Stomach (tissue), 4 donors: ENCODE data around the gene SIRT4.

ENCODE experiments used
- EP300 ChIP-seq: sonication (generic); formaldehyde crosslinking; IDR thresholded peaks from one replicate; pipeline ENCODE4 v1.6.1; 2017; ENCODE audit warnings: antibody characterized with exemption
- TF ChIP-seq, protein P1 (sequence below), 7 experiments: fragments of 450-650 bp in 4 of 7; fragments of 200-600 bp in 3 of 7; sonication (generic) in 3 of 7; IDR thresholded peaks; one replicate each; pipeline ENCODE4 v1.5.1; 2016 to 2019; ENCODE audit warnings: antibody characterized with exemption in 7 of 7, control low read depth in 2 of 7, mild to moderate bottlenecking in 1 of 7

DNA sequence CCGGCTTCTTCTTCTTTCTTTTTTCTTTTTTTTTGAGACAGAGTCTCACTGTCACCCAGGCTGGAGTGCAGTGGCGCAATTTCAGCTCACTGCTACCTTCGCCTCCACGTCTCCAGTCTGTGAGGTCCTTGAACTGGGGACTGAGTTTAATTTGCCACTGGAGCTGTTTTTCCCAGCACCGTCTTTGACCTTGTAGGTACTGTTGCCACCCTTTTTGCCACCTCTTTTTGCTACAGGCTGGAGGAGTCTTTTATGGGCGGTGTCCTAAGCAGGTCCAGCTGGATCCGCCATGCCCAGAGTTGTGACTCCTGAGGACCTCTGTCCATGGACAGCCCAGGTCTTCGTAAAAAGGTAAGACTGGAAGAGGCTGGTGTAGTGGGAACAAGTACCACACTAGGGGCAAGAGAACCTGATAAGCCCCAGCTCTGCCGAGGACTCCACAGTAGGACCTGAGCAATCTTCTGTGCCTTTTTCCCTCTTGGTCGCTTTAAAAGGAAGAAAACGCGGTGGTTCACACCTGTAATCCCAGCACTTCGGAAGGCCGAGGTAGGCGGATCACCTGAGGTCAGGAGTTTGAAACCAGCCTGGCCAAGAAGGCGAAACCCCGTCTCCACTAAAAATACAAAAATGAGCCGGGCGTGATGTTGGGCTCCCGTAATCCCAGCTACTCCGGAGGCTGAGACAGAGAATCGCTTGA, 11.4 kb upstream of the SIRT4 start:
- TF ChIP-seq, protein P1, sequence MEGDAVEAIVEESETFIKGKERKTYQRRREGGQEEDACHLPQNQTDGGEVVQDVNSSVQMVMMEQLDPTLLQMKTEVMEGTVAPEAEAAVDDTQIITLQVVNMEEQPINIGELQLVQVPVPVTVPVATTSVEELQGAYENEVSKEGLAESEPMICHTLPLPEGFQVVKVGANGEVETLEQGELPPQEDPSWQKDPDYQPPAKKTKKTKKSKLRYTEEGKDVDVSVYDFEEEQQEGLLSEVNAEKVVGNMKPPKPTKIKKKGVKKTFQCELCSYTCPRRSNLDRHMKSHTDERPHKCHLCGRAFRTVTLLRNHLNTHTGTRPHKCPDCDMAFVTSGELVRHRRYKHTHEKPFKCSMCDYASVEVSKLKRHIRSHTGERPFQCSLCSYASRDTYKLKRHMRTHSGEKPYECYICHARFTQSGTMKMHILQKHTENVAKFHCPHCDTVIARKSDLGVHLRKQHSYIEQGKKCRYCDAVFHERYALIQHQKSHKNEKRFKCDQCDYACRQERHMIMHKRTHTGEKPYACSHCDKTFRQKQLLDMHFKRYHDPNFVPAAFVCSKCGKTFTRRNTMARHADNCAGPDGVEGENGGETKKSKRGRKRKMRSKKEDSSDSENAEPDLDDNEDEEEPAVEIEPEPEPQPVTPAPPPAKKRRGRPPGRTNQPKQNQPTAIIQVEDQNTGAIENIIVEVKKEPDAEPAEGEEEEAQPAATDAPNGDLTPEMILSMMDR (IDR thresholded peaks at IDR 0.05): no peak
- no peak for TF ChIP-seq EP300
